GM12873 (cell line): ENCODE measurements around the gene COLEC11.

ENCODE experiments used
- TF ChIP-seq, protein P1 (sequence below): IDR thresholded peaks from 2 replicates; pipeline ENCODE4 v1.5.1; 2012; ENCODE audit warnings: low read depth, mild to moderate bottlenecking, moderate library complexity, low read length, control low read depth; ENCODE audit not compliant: insufficient read depth; ENCODE audit errors: missing control alignments

The COLEC11 gene

DNA sequence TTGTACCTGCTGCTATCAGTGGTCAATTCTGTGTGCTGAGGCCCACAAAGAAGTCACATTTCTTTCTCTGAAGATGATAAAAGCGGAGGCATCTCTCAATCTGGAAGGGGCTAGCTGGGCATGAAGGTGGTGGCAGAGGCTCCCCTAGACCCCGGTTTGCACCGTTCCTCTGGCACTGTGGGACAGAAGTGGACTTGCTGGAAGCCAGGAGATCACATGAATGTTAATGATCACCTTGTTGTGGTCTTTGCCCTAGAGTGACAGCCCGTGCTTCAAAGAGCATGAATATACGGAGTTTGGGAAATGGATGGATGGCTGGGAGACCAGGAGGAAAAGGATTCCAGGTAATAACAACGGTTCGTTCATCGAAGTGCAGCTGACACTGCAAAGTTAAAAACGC is 83.3 kb downstream of the COLEC11 start:
- TF ChIP-seq, protein P1, sequence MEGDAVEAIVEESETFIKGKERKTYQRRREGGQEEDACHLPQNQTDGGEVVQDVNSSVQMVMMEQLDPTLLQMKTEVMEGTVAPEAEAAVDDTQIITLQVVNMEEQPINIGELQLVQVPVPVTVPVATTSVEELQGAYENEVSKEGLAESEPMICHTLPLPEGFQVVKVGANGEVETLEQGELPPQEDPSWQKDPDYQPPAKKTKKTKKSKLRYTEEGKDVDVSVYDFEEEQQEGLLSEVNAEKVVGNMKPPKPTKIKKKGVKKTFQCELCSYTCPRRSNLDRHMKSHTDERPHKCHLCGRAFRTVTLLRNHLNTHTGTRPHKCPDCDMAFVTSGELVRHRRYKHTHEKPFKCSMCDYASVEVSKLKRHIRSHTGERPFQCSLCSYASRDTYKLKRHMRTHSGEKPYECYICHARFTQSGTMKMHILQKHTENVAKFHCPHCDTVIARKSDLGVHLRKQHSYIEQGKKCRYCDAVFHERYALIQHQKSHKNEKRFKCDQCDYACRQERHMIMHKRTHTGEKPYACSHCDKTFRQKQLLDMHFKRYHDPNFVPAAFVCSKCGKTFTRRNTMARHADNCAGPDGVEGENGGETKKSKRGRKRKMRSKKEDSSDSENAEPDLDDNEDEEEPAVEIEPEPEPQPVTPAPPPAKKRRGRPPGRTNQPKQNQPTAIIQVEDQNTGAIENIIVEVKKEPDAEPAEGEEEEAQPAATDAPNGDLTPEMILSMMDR: no peak

DNA sequence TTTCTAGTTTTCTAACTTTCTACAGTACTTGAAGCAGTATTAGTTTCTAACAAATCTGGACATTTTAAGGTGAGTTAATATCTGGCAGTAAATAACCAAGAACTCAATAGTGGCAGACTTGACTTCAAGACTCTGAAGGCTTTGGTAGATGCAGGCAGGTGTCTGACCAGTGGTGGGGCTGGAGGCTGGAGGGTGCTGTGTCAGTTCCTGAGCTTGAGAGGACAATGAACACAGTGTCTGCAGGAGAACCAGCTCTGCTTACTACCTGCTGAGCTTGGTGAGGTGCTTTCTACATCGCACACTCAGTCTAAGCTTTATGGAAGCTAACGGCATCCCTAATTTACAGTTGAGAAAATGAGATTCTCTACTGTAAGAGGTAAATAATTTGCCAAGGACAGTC is 84.3 kb downstream of the COLEC11 start:
- TF ChIP-seq, protein P1: no peak

DNA sequence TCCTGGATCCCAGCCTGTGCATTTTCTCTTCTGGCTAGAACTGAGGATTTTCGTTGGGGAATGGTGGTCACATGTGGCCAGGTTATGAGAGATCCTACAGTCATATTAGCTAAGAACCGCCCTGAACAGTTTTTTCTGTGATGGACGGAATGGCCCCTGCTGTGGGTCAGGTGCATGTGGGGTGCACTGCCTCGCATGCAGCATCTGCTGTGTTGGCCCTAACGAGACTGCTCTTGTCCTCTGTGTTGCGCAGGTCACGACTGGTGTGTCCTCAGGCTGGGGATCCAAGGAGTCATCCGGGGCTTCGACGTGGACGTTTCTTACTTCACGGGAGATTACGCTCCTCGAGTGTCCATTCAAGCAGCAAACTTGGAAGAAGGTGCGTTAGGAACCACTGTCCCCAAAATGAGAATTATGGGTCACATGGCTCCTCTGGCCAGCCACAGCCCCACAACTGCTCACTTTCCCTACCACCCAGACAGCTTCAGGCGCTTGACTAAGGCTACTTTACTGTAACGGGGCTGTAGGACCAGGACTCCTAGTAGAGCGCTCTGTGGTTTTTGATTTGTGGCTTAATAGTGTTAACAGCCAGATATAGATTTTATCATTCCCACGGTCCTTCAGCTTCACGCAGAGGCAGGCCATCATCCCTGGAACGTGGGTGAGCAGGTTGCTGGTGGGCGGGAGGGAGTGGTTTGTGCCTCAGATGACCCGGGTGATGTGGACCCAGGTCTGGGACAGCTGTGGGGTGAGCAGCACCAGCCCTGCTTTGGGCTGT is 84.9 kb downstream of the COLEC11 start:
- TF ChIP-seq, protein P1: no peak

DNA sequence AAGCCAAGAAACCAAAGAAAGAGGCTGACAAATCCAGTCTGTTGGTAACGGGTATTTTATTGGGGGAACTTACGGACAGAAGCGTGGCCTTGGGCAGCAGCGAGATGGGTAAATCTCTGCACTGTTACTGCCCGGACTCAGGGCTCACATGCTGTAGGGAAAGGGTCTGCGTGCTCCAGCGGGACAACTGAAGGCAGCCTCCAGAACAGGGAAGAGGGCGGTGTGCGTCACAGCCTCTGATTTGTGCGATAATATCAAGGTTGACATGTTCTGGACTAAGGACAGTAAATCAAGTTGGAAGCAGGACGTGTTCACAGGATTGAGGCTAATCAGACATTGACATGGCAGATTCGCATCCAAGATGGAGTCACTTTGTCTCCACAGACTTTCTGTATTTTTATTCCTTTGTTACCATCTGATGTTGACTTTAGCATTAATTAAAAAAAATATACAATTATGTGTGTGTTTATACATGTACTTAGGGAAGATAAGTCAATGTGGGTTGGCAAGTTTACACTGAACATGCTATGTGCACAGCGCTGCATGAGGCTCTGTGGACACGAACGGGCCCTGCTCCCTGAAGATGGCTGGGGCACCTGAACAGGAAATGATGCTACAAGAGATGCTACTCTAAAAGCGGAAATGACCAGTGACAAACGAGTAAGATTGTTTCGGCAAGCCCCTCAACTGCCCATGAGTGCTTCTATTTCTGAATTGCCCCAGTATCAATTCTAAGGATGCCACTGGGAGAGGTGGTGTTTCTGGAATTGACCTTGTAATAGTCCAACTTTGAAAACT is 85.8 kb downstream of the COLEC11 start:
- TF ChIP-seq, protein P1: no peak

DNA sequence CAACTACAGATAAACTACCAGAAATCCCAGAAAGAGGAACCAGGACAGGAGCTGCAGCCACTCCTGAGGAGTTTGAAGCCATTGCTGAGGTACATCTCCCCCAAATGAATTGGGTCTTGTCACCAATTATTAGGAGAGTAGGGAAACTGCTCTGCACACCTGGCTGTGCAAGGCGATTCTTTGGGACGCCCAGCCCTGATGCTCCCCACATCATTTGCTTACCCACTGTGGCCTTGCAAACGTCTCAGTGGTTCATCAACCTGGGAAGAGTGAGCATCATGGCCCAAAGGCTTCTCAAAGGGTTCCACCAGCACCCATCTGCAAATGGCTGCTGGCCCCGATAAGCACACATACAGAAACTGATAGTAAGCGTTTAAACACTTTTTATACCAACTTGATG is 86.7 kb downstream of the COLEC11 start:
- TF ChIP-seq, protein P1: no peak

DNA sequence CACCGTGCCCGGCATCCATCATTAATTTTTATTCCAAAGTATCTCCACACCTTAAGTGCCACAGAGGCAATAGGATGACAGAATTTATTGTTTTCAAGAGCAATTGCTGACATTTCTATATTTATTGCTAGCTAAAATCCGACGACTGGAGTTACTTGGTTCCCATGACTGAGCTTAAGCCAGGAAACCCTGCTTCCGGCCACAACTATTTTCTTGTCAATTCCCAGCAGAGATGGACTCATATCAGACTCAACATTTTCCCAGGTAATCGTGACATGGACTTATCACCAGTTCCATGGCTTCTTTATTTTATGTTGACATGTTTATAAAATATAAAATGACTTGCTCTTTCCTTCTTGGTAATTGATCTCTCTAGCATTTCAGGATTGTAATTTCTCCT is 87.9 kb downstream of the COLEC11 start:
- TF ChIP-seq, protein P1: no peak

DNA sequence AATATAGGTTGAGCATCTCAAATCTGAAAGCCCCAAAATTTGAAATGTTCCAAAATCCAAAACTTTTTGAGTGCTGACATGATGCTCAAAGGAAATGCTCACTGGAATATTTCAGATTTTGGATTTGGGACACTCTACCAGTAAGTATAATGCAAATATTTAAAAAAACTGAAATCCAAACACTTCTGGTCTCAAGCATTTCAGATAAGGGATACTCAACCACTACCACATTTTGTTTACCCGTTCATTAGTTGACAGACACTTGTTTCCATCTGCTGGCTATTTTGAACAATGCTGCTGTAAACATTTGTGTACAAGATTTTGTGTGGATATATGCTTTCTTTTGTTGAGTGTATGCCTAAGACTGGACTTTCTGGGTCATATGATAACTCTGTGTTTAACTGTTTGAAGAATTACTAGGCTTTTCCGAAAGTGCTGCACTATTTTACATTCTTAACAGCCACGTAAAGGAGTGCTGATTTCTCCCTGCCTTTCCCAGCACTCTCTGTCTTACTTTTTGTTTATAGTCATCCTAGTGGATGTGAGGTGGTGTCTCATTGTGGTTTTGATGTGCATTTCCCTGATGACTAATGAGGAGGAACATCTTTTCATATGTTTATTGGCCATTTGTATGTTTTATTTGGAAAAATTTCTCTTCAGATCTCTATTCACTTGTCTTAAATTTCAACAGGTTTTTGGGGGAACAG is 89.0 kb downstream of the COLEC11 start:
- TF ChIP-seq, protein P1: no peak
